GM12892 (cell line): ENCODE measurements around the gene GRM7.

ENCODE experiments used
- POLR2A ChIP-seq: IDR thresholded peaks from 2 replicates; pipeline ENCODE4 v1.6.1; 2011; ENCODE audit warnings: low read depth, low read length, control low read depth
- POLR2AphosphoS5 ChIP-seq: IDR thresholded peaks from 2 replicates; pipeline ENCODE4 v1.6.1; 2011; ENCODE audit warnings: low read depth, low read length, control low read depth
- TAF1 ChIP-seq: IDR thresholded peaks from 2 replicates; pipeline ENCODE4 v1.6.1; 2011; ENCODE audit warnings: low read depth, mild to moderate bottlenecking, control low read depth, low read length, borderline replicate concordance

GRCh38 chr3:6857510-6857909 is 3.4 kb upstream of the GRM7 start:
- TF ChIP-seq POLR2A = no peak
- TF ChIP-seq TAF1 = no peak
- TF ChIP-seq POLR2AphosphoS5 = no peak
